Endometrial microvascular endothelial cells (primary cell): Measurements from ENCODE around the gene ASGR1. TPM values are rescaled to one million over a fixed set of nuclear protein-coding genes. Genes with fewer than 3 reads are reported as not detected.

Source experiments
- in situ Hi-C: cut with HindIII; loops from 2 replicates; pipeline ENCODE4 v1.10.0; 2017; ENCODE audit warnings: low sequenced_read_pairs, low pct_unique_long_range_greater_than_20kb; ENCODE audit errors: inconsistent ontology term
- total RNA-seq: library from RNA; depleted of rRNA; stranded (reverse); fragments of >200 nt; gene quantifications from one replicate; pipeline ENCODE4 v1.2.3, GENCODE V29; 2015; ENCODE audit errors: inconsistent ontology term

Gene ASGR1
- total RNA-seq = not detected

GRCh38 chr17:7179317-7180254 lies at the start of gene ASGR1:
ASGR1 (minus strand) TSS chr17:7179370; CDS start chr17:7178563, 807 bp downstream.
- in situ Hi-C loops = no loop called here

- in situ Hi-C loops = no loop called here
These were observed 49.8 kb upstream of the ASGR1 start for GRCh38 chr17:7228920-7229319.

- in situ Hi-C loops = no loop called here
These were observed 47.8 kb upstream of the ASGR1 start for GRCh38 chr17:7226721-7227710.

- in situ Hi-C loops = no loop called here
These were observed 46.7 kb upstream of the ASGR1 start for GRCh38 chr17:7225711-7226331.

GRCh38 chr17:7224661-7225111 lies 45.5 kb upstream of the ASGR1 start:
- in situ Hi-C loops = no loop called here

GRCh38 chr17:7224110-7224509 lies 44.9 kb upstream of the ASGR1 start:
- in situ Hi-C loops = no loop called here

- in situ Hi-C loops = no loop called here
These were observed 44.2 kb upstream of the ASGR1 start for GRCh38 chr17:7223375-7223774.

GRCh38 chr17:7222972-7223292 lies 43.8 kb upstream of the ASGR1 start:
- in situ Hi-C loops = no loop called here

GRCh38 chr17:7222093-7222971 lies 43.2 kb upstream of the ASGR1 start:
- in situ Hi-C loops = no loop called here

- in situ Hi-C loops = no loop called here
These were observed 42.3 kb upstream of the ASGR1 start for GRCh38 chr17:7221278-7222092.

GRCh38 chr17:7220593-7221277 lies 41.6 kb upstream of the ASGR1 start:
- in situ Hi-C loops = no loop called here

- in situ Hi-C loops = no loop called here
These were observed 40.8 kb upstream of the ASGR1 start, which contains the start of the genes ACADVL and DLG4 for GRCh38 chr17:7219812-7220592. ACADVL (plus strand) TSS chr17:7219938; CDS start chr17:7219985, 47 bp downstream. DLG4 (minus strand) TSS chr17:7219836.

- in situ Hi-C loops = no loop called here
These were observed 40.1 kb upstream of the ASGR1 start for GRCh38 chr17:7219229-7219811.

GRCh38 chr17:7218758-7219157 lies 39.6 kb upstream of the ASGR1 start:
- in situ Hi-C loops = no loop called here

GRCh38 chr17:7218166-7218565 lies 39.0 kb upstream of the ASGR1 start:
- in situ Hi-C loops = no loop called here
